GM18511 (cell line): ENCODE measurements around the gene STAM.

Experiments
- ATAC-seq: cut with Tn5 transposase; IDR thresholded peaks from one replicate; pipeline ENCODE4 v1.9.1; 2021; ENCODE audit warnings: mild to moderate bottlenecking, moderate library complexity; ENCODE audit not compliant: unreplicated experiment

STAM gene

DNA sequence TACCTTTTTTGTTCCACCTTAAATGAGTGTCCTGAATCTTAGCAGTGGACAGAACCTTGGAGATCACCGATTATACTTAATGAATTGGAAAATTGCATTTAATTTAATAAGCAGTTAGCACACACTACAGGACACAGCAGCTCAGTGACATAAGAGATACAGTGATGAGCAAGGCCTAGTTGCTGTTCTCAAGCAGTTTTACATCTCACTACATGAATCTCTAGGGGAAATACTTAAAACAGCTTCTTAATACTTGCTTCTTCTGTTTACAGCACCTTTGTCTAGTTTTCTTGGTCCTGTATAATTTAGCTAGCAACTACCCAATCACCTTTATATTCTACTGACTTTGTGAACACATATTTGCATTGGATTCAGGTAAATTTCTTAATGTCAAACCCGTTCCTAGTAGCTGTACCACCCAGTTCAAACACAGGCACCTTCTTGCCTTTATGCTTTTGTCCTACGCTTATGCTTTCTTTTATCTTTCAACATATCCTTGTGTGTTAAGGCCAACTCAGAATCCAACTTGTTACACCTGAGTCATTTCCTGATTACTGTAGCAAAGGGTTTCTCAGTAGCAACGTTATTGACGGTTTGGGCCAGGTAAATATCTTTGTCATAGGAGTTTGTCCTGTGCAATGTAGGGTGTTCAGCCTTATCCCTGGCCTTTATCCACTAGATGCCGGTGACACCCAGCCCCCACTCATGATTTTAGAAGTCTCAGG is 1.8 kb downstream of the STAM start:
- no peak for ATAC-seq

DNA sequence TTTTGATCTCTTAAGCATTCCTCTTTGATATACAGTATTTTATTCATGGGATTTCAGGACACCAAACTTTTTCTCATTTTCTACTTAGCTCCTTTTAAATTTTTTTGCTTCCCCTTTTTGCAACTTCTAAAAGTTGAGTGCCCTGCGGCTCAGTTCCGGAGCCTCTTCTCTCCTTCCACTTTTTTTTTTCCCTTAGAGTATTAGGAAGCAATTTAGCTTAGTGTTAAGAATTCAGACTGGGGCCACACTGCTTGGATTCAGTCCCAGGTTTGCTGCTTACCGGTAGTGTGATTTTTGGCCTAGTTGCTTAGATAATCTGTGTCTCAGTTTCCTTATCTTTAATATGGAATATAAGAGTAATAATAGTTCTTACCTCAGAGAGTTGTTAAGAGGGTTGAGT is 3.4 kb downstream of the STAM start:
- ATAC-seq = no peak

DNA sequence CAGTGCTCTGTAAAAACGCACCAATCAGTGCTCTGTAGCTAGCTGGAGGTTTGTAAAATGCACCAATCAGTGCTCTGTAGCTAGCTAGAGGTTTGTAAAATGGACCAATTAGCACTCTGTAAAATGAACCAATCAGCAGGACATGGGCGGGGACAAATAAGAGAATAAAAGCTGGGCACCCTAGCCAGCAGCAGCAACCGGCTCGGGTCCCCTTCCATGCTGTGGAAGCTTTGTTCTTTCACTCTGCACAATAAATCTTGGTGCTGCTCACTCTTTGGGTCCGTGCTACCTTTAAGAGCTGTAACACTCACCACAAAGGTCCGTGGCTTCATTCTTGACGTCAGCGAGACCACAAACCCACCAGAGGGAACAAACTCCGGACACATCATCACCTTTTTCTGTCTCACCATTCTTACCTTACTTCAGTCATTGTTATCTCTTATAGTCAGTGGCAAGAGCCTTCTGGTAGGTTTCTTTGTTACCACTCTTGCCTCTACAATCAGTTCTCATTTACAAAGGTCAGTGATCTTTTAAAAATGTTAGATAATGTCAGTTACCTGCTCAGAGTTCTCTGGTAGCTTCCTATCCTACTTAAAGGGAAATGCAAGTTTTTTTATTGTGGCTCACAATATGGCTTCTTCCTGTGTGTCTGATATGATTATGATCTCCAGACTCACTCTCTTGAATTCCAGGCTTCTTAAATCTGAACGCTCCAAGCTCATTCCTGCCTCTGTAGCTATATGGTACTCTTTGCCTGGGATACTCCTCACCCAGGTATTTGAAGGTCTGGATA is 4.5 kb downstream of the STAM start:
- ATAC-seq = no peak

DNA sequence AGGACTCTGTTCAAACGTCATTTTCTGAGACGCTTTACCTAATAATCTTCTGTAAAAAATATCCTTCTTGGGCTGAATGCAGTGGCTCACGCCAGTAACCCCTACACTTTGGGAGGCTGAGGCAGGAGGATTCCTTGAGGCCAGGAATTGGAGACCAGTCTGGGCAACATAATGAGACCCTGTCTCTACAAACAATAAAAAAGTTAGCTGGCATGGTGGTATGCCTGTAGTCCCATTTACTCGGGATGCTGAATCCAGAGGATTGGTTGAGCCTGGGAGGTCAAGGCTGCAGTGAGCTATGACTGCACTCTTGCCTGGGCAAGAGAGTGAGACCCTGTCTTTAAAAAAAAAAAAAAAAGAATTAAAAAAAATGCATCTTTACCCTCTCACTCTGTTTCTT is 5.1 kb downstream of the STAM start:
- ATAC-seq = no peak

DNA sequence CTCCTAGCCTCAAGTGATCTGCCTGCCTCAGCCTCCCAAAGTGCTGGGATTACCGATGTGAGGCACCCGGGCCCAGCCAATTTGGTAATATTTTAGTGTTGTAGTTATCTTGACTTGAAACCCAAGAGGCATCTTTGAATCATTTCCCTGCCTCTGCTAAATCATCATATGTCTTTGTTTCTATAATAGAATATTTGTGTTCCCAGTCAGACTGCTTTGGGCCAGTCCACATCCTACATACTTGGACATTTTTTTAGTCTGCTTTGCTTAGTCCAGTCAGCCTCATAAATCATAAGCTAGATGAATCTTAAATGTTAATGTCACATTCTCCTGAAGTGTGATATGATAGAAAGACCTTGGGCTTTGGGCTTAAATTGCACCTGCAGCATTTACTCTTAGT is 5.9 kb downstream of the STAM start:
- ATAC-seq = no peak

DNA sequence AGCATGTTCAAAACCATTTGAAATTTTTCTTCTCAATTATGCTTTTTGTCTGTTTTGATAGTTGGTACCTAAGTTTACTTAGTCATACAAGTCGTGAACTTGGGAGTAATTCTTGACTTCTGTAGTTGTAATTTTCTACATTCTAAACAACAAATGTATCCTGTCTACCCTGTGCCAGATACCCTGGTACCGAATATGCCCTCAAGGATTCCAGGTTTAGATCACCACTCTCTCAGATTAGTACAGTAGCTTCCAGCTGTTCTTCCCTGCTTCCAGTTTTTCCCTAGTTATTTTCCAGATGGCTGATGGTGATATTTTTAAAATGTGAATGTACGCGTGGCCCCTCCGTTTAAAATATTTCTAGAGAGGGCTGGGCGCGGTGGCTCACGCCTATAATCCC is 6.5 kb downstream of the STAM start:
- no peak for ATAC-seq

DNA sequence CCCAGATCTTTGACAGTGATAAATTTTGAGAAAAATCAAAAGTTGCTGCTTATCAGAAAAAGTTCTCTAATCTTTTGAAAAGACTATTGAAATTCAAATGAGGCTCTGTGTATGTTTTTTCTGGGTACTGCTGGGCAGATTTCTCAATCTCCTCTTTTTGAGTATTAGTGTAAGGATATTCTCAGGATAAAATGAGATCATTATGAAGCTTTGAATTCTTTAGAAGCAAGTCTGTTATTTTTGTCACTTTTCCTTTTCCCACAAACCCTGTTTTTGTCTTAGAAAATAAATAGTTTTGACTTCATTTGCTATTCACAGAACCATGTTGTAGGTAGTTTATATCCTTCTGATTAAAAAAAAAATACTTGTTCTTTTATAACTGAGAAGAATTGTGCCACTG is 7.9 kb downstream of the STAM start:
- ATAC-seq = no peak

DNA sequence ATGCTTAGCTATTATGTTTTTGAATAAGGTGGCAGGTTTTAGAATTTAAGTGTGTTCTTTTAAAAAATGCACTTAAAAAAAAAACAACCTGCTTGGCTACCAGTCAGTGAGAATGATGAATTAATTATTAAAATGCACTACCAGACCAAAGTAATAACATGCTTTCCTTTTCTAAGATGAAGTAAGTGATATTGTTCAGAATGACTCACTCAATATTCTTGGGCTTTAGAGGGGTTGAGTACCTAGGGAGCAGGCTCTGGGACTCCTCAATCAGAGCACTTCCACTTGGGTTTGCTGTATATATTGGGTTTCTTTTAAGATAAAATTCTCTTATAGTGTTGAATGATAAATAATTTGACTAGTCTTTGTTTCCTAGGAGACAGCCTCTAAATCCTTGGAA is 8.6 kb downstream of the STAM start:
- ATAC-seq = no peak

DNA sequence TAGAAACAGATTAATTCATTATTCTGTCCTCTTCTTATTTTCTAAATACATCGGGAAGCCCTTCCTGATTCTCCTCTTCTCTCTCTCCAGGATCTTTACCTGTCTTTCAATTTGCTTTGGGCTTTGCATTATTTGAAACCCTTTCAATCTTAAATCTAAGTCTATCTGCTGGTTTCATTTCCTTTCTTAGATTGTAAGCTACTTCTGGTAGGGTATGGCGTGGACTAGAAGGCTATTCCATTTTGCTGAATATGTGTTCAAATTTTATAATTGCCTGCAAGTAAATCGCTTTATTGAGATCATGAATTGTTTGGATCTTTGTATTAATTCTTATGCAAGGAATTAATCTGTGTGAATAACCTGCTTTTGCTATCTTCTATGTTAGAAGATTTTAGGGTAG is 11.1 kb downstream of the STAM start:
- ATAC-seq = peak; percentile 23

DNA sequence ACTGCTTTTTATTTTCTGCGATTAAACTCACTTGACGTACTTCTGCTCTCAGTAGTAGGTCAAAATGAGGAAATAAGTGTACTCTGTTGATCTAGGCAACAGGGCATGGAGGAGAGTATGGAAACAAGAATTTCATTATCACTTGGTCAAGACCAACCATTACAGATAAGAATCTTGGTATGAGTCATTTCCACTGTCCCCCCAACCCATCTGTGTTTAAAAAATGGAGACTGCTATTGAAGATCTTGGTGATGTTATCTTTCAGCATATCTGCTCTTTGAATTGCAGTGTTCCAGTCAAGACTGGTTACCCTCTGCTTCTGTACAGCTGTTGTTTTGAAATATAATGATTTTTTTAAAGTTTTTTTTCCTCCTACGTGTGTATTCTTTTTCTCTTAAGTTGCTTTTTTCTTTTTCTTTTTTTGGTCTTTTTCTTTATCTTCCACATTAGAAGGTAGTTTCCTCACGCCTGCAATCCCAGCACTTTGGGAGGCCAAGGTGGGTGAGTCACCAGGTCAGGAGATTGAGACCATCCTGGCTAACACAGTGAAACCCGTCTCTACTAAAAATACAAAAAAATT is 11.7 kb downstream of the STAM start:
- peak; percentile 93 for ATAC-seq

DNA sequence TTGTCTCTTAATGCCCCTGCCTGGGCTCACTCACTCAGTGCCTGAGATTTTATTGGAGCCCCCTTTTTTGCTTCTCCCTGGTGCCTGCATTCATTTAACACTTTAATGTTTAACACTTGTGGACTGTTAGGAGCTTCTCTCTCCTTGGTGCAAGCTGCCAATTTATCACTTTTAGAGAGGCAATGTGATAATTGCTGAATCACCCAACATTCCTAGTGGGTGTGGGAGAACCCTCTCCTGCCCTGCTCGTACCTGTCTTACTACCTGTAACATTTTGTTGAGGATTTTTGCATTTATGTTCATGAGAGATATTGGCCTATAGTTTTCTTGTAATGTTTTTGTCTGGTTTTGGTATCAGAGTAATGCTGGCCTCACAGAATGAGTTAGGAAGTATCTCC is 13.2 kb downstream of the STAM start:
- no peak for ATAC-seq

DNA sequence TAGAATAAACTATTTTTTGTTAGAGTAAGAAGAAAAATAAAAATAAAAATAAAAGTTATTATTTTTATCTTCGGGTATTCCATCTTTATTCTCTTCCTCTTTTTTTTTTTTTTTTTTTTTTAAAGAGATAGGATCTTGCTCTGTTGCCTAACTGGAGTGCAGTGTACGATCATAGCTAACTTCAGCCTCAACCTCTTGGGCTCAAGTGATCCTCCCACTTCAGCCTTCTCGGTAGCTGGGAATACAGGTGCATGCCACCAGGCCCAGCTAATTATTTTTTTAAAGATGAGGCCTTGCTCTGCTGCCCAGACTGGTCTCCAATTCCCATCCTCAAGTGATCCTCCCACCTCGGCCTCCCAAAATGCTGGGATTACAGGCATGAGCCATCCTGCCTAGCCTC is 15.4 kb downstream of the STAM start:
- ATAC-seq = no peak

DNA sequence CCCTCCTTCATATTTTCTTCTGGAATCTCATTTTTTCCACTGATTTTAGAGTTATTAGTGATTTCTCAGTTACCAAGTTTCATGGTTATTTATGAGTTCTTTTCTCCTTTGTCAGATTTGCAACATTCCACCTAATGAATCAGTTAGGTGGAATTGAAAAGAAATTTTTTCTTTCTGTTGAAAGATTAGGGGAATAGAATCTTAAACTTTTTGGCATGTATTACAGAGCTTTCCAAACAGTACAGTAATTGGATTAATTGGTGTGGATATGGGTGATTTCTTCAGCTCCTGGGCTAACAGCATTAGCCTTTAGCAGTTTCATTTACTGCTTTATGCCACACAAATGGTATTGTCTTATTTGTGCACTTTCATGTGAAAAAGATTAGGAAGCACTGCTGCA is 17.0 kb downstream of the STAM start:
- no peak for ATAC-seq

DNA sequence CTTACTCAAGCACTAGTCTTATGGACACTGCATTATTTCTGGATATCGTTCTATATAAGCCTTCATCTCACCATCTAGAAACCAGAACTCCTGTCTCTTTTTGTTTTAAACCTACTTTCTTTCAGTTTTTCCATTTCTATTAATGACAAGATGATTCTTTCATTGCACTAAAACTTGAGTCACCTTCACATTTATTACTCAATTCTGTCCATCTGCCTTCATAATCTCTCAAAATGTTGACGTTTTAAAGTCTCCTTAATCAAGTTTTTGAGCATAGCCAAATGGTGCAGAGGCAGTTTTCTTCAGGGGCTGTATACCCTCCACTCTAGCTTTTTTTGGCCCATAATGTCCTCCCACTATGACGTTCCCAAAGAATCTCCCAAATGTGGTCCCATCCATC is 17.6 kb downstream of the STAM start:
- ATAC-seq = no peak

DNA sequence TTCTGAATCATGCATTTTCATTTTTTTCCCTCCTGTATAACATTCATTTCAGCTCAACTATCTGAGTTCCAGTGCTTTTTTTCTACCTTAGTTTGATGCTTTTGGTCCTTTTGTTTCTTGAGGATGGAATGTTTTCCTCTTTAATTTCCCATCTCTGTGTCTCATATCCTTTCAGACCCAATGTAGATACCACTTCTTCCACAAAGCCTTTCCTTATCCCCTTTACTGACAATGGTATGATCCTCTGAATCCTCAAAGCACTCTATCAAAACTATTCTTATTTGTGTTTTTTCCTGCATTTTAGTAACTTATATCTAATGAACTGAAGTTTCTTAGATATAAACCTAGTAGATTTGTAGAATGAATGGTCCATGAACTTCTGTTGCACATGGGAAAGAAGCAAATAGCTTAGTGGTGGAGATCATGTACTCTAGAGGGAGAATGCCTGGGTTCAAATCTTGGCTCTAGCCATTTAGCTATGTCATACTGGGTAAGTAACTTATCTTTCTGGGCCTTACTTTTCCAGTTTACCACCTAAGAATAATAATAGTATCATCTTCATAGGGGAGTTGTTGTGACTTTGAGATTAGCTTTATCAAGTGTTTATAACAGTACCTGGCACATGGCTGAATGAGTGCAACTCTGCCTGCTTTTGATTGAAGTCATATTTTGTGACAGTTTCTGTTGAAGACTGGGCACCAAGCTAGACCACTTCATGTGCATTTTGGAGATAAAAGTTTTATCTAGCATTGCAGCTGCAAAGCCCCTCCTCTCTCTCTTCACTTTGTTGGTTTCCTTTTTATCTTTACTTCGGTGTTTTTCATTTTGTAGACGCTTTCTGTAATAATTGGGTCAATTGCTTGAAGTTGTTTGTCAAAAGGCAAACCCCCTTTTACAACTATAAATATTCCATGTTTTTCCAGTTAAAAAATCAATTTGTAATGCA is 18.5 kb downstream of the STAM start:
- ATAC-seq = no peak

DNA sequence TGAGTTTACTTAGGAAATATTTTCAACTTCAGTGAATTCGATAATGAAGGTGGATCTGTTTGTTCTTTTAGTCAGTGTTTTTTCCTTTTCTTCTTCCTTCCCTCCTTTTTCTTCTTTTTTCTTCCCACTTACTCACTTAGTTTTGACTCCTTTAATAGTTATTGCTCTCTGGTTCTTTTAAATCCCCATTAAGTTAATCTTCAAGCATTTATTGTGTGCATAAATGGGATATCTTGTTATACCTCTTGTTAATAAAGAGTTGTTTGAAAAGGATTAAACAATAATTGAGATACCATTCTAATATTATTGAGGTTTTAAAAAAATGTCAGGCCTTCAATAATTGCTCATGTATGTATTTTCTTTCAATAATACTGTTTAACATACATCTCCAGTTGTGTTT is 19.5 kb downstream of the STAM start:
- ATAC-seq = no peak

DNA sequence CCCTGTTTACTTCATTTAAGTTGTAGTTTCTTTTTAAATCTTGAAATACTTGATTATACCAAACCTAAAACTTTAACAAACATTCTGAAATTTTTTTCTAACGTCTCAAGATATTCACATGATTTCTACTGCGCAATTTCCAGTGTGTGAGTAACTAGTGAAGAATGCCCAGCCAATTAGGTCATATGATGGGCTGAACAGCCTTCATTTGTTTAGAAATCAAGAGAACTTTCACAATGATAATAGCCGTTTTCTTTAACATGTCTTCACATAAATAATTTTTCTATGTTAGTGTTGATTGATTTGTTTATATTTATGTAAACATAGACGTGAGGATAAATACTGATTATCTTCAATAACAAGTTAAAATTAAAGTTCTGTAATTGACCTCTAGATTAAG is 21.8 kb downstream of the STAM start:
- no peak for ATAC-seq

DNA sequence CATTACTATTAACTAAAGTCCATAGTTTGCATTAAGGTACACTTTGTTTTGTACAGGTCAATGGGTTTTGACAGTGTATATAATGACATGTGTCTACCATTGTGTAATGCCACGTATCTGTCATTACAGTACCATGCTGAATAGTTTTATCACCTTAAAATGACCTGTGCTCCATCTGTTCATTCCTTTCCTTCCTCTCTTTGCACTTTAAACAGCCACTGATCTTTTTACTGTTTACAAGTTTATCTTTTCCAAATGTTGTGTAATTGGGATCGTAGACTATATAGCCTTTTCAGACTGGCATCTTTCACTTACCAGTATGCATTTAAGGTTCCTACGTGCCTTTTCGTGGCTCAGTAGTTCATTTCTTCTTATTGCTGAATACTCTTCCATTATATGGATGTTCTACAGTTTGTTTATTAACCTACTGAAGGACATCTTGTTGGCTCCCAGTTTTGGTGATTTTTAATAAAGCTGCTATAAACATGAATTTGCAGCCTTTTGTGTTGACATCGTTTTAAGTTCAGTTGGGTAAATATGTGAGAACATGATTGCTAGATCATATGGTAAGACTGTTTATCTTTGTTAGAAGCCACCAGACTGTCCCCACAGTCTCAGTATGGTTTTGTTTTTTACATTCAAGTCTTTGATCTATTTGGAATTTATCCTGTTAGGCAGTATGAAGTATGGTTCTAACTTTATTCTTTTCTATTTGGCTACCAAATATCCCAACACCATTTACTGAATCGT is 24.7 kb downstream of the STAM start:
- peak; percentile 28 for ATAC-seq

DNA sequence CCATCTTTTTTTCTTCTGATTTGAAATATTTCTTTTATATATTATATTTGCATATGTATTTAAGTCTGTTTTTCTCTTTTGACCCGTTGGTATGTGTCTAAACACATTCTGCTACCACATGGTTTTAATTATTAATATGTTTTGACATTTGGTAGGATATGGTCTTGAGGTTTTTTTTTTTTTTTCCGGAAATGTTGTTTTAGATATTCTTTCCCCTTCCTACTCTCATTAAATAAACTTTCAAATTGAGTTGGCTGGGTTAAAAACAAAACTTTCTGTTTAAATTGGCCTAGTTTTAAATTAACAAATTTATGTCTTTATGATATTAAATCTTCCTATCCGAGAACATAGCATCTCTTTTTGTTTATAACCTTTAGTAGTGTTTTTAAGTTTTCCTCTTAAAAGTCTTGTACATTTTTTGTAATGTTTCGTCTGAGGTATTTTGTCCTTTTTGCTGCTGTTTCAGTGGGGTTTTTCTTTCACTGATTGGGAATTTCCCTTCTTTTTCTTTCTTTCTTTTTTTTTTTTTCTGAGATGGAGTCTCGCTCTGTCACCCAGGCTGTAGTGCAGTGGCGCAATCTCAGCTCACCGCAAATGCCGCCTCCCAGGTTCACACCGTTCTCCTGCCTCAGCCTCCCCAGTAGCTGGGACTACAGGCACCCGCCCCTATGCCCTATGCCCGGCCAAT is 25.4 kb downstream of the STAM start:
- peak; percentile 74 for ATAC-seq

DNA sequence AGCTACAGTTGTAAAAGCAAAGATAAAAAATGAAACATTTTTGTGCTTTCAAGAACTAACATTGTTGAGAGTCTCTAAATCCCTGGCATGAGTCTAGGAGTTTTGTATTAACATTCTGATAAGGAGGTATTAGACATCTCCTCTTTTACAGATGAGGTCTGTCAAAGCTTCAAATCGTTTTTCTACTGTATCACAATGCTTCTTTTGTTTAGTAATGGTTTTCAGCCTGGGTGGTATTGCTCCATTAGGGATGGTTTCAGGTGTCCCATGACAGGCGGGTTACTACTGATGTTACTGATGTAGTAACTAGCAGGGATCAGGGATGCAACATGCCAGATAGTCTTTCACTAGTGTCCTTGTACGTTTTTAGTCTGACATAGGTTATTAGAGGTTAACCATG is 27.4 kb downstream of the STAM start:
- ATAC-seq = no peak
